HG02798 (cell line): ENCODE data around the gene ACTR1B.
"Not testable (repeated sequence)": the region's sequence is repeated elsewhere in the genome, so short reads cannot be mapped to it uniquely, and the experiment has no call there.

Experiments used
- ATAC-seq: cut with Tn5 transposase; IDR thresholded peaks from one replicate; pipeline ENCODE4 v1.9.1; 2021; ENCODE audit warnings: mild to moderate bottlenecking; ENCODE audit not compliant: unreplicated experiment, poor library complexity

Gene ACTR1B

GRCh38 chr2:97660044-97660774 lies 3.6 kb downstream of the ACTR1B start:
- ATAC-seq: no peak

GRCh38 chr2:97659256-97660043 lies 4.4 kb downstream of the ACTR1B start:
- ATAC-seq: no peak

GRCh38 chr2:97658691-97659157 lies 5.1 kb downstream of the ACTR1B start:
- ATAC-seq: no peak

GRCh38 chr2:97657986-97658690 lies 5.7 kb downstream of the ACTR1B start:
- no peak for ATAC-seq

GRCh38 chr2:97656905-97657587 lies 6.8 kb downstream of the ACTR1B start:
- no peak for ATAC-seq

GRCh38 chr2:97656129-97656755 lies 7.6 kb downstream of the ACTR1B start:
- ATAC-seq: no peak

GRCh38 chr2:97654791-97655190 lies 9.1 kb downstream of the ACTR1B start:
- no peak for ATAC-seq

- ATAC-seq: no peak
These were observed 9.5 kb downstream of the ACTR1B start for GRCh38 chr2:97654309-97654708.

GRCh38 chr2:97653874-97654273 lies 10.0 kb downstream of the ACTR1B start:
- ATAC-seq: no peak

- no peak for ATAC-seq
These were observed 10.4 kb downstream of the ACTR1B start for GRCh38 chr2:97653473-97653872.

GRCh38 chr2:97651114-97651513 lies 12.7 kb downstream of the ACTR1B start:
- no peak for ATAC-seq

- no peak for ATAC-seq
These were observed 16.9 kb downstream of the ACTR1B start for GRCh38 chr2:97646977-97647376.

- peak; percentile 98 for ATAC-seq
These were observed 17.9 kb downstream of the ACTR1B start, which contains the start of gene COX5B for GRCh38 chr2:97645695-97646629. TSS of gene COX5B (plus strand) at chr2:97646062. CDS start at chr2:97646087, 25 bp downstream.

- peak; percentile 36 for ATAC-seq
These were observed 18.6 kb downstream of the ACTR1B start for GRCh38 chr2:97645112-97645694.

- no peak for ATAC-seq
These were observed 19.7 kb downstream of the ACTR1B start for GRCh38 chr2:97644023-97644717.

GRCh38 chr2:97626049-97626430 lies 37.8 kb downstream of the ACTR1B start:
- not testable (repeated sequence) for ATAC-seq

GRCh38 chr2:97625354-97626048 lies 38.3 kb downstream of the ACTR1B start:
- ATAC-seq: not testable (repeated sequence)
